IMR-90 (cell line): ENCODE results near the gene TMEM176A.

ENCODE experiments used
- CTCF ChIP-seq: conservative IDR thresholded peaks from 2 replicates; pipeline ENCODE4 v1.5.1; 2012; ENCODE audit warnings: mild to moderate bottlenecking, low read depth, low read length, improper control_type of control experiment
- MAFK ChIP-seq: IDR thresholded peaks from 2 replicates; pipeline ENCODE4 v1.6.1; 2012; ENCODE audit warnings: low read depth, low read length, improper control_type of control experiment
- MXI1 ChIP-seq: IDR thresholded peaks from 2 replicates; pipeline ENCODE4 v1.6.1; 2012; ENCODE audit warnings: low read depth, mild to moderate bottlenecking, low read length, moderate library complexity, borderline replicate concordance
- POLR2A ChIP-seq: IDR thresholded peaks from 2 replicates; pipeline ENCODE4 v1.6.1; 2012; ENCODE audit warnings: mild to moderate bottlenecking, low read depth, low read length
- RAD21 ChIP-seq: IDR thresholded peaks from 2 replicates; pipeline ENCODE4 v1.6.1; 2012; ENCODE audit warnings: low read length, improper control_type of control experiment
- RFX5 ChIP-seq: IDR thresholded peaks from 2 replicates; pipeline ENCODE4 v1.8.0; 2012; ENCODE audit warnings: low read depth, mild to moderate bottlenecking, low read length, moderate library complexity
- USF2 ChIP-seq: fragments of 150-350 bp; IDR thresholded peaks from 2 replicates; pipeline ENCODE4 v1.6.1; 2017; ENCODE audit warnings: mild to moderate bottlenecking, antibody characterized with exemption, low read length, low read depth

GRCh38 chr7:150756858-150757257 lies 43.7 kb upstream of the TMEM176A start:
- TF ChIP-seq CTCF = peak; percentile 14; the same call in 1 of the 2 replicates
- no peak for TF ChIP-seq POLR2A
- TF ChIP-seq RAD21 = no peak
- TF ChIP-seq MAFK = no peak
- TF ChIP-seq MXI1 = no peak
- no peak for TF ChIP-seq RFX5
- TF ChIP-seq USF2 = no peak
